ENCODE results near the gene ARHGEF33.

ARHGEF33 gene

DNA sequence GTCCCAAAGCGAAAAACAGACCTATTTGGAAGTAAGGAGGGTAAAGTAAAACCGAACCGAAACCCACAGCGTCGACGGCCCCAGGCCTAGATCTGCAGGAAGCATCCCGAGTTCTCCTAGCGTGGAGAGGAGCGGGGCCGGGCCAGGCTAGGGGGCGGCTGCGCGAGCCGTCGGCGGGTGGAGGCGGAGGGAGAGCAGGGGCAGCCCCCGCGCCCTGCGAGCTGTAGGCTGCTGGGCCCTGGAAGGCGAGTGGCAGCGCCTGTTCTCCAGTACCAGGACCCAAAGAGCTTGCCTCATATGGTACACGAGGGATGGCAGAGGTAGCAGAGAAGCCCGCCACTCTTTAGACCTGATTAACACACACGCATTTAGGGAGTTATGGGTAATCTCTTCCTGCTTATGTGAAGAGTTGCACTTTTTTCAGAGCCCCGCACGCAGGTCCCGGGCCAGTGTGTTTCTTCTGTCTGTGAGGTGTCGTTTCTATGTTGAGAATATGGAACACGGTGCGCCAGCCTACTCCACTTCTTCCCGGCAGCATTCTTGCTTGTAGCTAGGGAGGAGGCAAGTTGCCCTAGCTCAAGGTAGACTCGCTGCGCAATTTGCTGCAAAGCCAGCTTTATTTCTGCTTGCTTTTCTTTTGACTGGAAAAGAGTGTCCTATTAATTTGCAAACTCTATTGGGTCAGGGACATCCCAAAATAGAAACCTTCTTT, 71.1 kb downstream of the ARHGEF33 start:
- no peak for DNase-seq

DNA sequence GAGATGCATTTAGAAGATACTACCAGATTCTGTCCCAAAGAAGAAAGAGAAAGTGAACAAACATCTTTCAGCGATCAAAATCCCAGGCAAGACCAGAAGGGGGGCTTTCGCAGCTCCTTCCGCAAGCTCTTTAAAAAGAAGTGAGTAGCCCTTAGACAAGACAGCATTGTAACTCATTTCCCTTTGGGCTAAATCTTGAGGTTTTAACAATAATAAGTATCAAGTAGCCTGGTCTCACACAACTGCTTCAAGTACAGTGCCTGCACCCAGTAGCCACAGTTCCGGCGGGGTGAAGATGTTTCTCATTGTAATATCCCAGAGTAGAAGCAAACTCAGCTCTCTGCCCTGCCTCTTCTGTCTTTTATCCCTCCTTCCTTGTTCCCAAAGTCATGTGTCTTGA, 76.3 kb downstream of the ARHGEF33 start:
- no peak for DNase-seq

DNA sequence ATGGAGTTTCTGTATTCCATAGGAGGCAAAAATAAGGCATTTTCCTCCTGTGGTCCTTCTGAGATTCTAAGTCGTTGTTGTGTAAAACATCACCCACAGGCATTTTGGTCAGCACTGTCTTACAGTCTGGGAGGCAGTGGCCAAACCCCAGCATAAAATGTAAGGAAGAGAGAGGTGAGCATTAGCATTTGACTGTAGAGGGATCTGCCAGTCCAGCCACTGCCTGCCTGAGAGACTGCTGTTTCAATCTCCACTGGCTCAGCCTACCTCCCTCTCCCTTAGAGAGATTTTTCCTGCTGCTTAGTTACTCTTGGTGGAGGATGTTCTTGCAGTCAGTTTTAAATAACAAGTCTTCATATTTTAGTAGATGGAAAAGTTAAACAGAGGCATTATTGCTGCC, 77.0 kb downstream of the ARHGEF33 start:
- no peak for DNase-seq

DNA sequence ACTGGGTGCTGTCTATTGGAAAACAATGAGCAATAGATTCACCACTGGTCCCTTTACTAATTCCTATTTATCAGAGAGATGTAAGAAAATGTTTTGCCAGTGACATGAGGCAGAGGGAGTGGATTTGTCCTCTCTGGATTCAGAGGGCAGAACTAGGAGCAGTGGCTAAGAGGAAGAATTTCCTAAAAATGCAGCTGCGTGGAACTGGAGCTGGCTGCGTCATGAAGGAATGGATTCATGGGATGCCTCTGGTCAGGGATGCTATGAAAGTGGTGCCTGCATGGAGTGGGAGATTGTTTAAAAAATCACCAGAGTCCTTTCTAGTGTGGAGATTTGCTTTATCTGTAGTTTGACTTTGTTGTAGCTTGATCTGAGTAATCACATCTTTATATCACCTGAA, 78.3 kb downstream of the ARHGEF33 start:
- no peak for DNase-seq

DNA sequence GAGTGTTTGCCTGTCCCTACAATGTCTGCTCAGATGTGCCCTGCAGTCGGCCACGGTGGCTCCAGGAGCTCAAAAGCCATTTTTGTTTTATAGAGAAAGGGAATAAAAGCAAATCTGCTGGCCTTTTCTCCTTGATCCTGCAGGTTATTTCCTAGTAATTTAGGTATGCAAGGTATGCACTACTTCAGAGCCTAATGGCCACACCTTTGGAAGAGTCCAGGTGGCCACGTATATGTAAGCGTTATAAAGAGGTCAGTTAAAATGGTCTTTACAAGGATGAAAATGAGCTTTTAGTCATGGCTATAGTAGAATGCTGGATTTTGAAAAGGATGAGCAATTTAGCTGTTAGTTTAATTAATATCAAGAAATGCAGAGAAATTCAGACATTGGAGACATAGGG, 81.7 kb downstream of the ARHGEF33 start:
- DNase-seq, result no peak

DNA sequence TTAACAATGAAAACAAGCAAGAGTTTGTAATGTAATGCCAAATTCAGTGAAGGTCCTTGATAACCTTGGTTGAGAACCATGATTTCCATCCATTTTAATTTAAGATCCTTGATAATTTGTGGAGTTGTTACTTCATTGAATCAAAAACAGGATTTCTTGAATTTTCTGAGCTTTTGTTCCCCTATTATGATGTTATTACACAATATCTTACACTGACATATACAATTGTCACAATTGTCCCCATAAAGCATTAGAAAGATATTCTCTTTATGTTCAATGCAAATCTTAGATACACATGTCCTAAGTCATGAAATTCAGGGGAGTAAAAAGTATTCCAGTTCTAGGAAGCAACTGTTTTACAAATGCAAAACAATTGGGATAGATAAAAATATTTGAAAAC, 83.6 kb downstream of the ARHGEF33 start:
- DNase-seq, result no peak

DNA sequence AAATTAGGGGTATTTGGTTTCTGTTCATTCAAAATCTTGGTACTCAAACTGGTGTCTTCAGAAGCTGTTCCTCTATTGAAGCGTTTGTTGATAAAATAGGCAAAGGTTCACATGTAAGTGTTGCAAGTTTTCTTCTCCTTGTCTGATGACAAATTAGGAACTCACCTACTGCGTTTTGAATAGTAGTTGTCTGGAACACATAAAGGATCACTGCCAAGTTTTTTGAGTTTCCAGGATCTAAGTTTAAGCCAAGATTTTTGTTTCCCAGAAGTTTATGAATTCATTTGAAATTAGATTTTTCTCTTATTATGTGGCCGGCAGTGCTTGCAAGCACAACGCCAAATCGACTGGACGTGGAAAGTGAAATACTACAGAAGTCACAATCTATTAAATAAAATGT, 85.4 kb downstream of the ARHGEF33 start:
- no peak for DNase-seq

DNA sequence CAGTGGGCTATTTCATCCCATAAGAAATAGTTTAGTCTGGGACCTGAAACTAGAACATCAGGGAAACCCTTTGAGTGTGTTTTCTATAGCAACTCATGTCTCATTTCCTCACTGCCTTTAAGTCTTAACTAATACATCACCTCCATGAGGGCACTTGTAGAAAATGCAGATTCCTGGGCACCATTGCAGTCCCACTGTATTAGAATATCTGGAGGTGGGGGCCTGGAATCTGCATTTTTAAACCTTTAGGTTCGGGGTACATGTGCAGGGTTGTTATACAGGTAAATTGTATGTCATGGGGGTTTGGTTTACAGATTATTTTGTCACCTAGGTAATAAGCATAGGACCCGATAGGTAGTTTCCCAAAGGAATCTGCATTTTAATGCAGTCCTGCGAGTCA, 87.4 kb downstream of the ARHGEF33 start:
- DNase-seq, result no peak

DNA sequence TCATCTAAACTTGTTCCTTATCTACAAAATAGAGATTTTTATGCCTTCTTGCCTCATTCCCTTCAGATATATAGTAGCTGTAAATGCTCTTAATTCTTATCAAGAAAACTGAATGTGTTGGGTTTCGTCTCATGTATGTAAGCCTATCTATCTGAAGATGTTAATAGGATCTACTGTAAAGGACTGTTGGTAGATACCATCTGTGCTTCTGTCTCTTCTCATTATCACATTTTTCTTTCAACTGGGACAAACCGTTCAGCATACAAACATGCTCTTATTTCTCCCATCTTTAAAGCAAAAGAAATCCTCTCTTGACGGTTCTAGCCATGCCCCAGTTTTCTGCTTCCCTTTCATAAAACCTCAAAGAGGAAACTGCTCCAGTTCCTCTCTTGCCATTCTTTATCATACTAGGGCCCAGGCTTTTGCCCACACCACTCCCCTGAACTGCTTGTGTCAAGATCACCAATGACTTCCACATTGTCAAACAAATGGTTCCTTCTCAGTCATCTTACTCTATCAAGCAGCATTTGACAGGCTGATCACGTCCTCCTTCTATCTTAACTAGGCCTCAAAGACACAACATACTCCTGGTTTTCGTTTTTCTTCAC, 88.7 kb downstream of the ARHGEF33 start:
- no peak for DNase-seq

DNA sequence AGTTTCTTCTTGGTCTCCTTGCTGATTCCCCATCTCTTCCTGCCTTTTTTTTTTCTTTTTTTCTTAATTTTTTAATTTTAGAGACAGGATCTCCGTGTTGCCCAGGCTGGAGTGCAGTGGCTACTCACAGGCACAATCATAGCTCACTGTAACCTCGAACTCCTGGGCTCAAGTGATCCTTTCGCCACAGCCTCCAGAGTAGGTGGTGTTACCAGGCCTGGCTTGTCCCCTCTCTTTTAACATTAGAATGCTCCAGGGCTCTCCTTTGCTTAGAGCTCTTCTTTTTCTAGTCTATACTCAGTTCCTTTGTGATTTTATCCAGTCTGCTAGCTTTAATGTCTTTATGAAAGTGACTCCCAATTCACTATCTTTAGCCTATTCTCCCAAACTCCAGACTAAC, 89.2 kb downstream of the ARHGEF33 start:
- DNase-seq, result no peak

DNA sequence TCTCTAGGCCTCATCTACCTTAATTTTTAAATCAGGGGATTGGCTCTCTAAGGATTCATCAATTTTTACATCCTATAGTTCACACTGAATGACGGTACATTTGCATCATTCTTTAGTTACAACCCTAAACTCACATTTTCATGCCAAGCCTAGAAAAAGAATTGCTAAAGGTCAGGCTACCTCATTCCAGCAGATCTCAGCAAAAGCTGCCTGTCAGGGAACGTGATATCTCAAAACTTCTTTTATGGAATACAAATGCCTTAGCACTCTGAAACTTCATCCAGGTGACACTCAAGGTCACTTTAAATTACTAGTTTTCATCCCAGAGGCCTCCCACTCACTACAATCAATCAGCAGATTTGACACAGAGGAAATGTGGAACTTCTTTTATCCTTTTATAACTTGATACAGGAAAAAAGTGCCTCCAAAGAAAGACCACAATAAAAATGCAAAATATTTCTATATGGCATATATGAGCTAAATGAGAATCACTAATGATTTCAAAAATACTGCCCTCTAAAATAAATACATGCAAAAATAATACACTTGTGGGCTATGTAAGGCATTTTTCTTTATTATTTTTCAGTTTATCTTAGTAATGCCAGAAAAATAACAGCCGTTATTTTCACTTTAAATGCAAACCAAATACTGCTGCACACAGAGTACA, 91.5 kb downstream of the ARHGEF33 start:
- no peak for DNase-seq

DNA sequence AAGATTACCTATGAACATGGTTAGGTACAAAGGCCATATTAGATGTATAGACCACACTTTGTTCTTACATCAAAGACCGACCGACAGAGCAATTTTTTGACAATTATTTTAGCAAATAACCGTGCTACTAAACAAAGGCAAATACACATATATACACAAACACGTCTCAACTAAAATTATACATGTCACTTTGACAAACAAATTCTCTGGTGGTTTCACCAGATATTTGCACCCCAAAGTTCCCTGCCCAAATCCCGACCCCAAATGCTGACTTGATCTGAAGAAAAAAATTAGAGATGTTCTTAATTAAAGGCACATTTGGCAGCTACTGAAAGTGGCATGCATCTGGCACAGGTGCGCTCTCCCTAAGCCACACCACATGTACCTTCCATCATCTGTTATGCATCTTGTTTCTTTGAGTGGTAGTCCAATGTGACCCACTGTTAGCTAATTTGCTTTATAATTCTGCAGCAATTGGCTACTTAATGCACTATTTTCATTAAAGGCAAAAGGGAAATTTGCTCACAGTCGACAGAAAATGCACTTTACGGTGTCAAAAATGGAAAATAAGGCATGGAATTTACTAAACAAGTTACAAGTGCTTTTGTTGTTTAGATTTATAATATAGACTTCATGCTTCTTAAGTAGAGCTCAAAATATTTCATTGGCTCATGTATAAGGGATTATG, 92.1 kb downstream of the ARHGEF33 start:
- DNase-seq, result no peak

DNA sequence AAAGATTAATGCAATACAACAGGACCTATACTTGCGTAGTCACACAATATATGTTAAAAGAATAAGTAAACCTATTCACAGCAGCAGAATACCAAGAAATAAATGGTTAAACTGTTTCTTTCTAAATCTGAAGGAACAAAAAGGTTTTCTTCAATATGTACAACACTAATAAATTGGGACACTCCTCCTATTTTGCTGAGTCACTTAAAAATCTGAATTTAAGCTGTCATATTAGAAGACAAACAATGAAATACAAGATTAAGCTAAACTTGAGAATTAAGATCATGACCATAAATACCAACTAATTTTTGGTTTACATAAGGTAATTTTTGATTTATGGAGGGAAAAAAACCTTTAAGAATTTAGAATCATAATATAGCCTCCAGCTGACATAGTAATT, 92.8 kb downstream of the ARHGEF33 start:
- DNase-seq, result no peak

DNA sequence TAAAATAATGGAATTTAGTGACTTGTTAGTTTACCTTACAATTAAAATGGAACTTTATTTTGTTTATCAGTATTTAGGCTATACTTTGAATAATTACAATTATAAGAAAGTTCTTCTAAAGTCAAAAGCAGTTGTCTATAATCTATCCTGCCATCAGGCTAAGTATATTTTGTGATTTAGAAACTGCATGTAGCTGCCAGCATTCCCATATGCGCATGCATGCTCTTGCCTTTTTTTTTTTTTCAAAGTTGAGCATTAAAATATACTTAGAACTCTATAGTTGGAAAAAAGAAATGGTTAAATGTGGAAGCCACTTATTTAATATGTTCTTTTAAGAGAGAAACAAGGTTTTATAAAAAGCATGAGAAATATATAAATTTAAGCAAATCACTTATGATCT, 99.0 kb downstream of the ARHGEF33 start:
- no peak for DNase-seq

DNA sequence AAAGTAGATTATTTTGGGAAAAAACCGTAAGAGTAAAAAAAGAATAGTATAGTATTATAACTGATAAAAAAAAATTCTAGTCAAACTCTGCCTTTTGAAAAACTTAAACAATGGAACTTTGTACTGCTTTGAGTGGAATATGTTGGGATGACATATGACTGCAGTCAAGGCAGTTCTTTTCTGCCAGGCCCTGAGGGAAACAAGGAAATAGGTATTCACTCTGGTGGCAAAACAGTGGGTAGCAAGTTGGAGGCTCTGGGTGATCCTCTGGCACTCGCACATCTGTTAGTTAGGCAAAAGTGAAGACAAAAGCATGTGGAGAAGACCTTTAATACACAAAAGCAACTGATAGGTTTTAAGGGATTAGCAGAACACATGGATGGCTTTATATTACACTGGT, 102.2 kb downstream of the ARHGEF33 start:
- DNase-seq, result no peak

DNA sequence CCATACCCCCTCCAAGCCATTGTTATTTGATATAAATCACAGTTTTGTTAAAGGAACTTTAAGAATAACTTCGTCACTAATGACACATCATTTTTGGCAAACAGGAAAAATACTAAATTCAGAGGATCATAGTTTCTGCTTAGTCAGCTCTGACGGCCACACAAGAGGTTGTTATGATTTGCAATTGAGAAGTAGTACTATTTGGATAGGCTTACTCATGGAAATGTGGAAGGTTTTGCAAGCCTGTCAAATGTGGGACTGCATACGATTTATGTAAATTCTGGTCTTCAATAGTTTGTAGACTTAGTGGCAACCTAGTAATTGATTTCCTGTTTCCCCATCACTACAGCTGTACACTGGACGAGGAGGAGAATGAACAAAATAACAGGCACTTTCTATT, 108.1 kb downstream of the ARHGEF33 start:
- DNase-seq, result no peak

DNA sequence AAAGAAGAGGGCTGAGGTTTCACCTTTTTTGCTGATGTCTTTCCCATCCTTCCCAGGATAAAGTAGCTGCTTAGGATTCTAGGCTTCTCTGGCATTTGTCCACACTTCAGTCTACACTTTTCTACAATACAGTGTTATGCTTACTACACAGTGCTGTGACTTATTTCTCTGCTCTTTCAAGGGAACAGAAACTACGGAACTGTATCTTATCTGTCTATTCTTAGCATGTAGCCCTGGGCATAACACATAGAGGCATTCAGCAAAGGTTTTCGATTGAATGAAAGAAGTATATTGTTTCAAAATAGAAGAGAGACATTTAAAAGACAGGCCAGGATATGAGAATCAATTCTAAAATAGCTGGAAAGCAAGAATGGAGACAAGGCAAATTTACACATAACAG, 110.9 kb downstream of the ARHGEF33 start:
- no peak for DNase-seq

DNA sequence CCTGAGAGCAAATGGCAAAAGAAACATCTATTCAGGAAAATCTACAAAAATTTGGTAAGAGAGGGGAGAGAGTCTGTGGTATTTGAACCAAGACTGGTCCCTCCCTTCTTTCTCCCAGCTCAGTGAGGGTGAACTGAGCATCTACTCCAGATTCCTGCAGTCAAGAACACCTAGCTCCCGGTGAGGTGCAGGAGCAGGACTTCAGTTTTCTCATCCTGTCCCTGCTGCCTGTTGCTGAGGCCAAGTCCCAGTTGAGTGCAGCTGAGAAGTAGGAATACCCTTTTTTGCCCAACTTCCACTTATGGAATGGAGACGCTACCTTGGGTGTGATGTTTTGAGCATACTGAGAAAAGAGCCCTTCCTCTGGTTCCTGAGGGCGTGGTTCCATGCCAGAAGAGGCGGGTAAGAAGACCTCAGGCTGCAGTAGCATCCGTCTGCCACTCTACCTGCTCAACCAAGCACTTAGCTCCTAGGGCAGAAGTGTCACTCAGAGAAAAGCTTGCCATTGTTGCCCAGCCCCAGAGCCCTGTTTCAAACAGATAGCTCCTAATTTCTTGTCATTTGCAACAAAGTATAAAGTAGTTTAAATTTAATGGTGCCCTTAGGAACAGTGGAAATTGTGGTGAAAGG, 118.3 kb downstream of the ARHGEF33 start:
- no peak for DNase-seq

DNA sequence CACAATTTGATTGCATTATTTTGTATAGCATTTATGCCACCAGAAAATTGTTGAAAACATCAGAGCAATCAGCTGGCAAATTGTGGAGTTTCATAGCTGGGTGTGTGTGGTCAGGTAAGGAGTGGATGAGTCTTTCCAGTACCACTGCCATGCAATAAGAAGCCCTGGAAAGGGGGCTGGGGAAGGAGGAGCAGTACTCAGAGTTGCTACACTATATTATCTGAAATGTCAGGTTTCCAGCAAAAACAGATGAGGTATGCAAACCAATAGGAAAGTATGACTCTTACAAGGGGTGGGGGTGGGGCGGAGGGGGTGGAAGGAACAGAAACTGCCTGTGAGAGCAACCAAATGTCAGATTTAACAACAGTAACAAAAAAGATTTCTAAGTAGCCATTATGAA, 119.0 kb downstream of the ARHGEF33 start:
- no peak for DNase-seq

DNA sequence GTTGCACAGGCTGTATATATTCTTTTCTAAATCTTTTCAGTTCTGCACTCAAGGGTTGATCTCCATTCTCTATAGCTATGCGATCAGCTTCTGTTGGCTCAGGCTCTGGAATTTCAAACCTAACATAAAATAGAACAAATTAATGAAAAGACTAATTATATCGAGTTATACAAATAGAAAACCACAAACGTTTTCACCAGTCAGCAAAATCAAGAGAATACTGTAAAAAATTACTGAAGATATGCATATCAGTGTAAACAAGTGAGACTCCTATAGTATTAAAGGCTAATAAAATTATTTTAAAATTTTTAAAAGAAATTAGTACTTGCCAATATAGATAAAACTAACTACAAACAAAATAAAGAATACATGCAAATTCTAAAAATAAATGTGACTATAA, 124.2 kb downstream of the ARHGEF33 start:
- no peak for DNase-seq

DNA sequence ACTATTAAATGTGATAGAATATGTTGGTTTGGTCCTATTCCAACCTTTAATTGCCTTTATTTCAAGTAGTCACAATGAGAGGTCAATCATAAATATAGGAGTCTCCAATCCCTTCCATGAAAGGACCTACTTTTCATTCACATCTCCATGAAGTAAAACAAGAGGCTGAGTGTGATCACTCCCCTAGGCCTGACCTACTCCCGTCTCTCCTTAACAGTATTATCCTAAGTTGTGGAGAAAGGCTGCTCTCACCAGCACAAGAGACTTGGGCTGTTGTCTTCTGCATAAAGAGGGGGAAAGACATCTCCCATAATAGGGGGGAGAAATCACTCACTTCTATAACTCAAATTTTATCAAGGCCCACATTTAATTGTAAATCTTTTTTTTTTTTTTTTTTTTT, 125.7 kb downstream of the ARHGEF33 start:
- no peak for DNase-seq

DNA sequence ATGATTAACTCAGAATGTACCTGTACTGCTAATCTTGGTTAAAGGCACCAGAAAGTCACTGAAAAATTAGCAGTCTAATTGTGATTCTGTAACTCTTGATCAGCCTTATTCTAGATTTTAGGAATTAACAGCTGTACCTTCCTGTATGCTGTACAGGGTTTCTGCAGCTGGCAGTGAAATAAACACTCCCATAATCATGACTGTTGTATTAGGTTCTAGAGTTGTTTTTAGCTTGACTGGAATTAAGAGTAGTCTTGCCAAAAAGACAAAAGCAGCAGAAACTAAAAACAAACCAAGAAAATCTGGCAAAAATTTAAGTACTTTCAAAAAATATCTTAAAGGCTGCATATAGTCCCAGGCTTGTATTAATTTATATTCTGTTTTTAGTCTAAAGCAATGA, 127.7 kb downstream of the ARHGEF33 start:
- no peak for DNase-seq

DNA sequence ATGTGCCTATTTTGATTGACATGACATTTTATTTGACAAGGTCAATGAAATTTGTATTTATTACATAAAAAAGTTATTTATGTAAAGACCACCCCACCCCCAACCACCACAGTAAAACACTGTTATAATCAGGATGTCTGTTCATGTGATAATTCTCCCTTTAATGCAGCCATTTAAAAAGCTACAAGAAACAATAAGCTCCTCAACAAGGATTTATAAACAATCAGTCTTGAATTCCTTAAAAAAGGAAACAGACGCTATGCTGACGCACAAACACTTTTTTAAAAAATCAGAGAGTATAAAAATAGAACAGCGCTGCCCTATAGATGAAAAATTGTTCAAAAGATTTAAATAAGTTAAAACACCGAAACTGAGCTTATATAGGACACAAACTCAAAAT, 129.0 kb downstream of the ARHGEF33 start:
- DNase-seq, result no peak

DNA sequence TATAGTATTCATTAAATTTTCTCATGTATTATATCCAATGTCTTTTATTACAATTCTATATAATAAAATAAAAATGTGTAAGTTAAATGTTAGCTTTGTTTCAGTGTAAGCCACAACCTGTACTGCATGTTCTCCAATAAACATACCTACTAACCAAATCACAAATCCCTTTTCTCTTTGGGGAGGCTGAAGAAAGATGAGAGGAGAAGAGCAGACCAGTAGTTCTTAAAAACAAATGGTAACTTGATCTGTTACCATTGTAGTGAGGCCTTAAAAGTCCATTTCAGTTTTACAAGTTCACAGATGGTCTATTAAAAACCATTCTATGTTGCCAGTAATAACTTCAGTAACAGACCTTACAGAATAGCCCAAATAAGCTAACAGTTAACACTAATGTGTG, 130.7 kb downstream of the ARHGEF33 start:
- DNase-seq, result no peak
